DOHH2 (cell line): ENCODE measurements around the gene OR51B6.

Experiments used
- CTCF ChIP-seq: fragments of 200-600 bp; sonication (generic); IDR thresholded peaks from one replicate; pipeline ENCODE4 v1.5.1; 2014; ENCODE audit warnings: antibody characterized with exemption, mild to moderate bottlenecking, low read depth, low read length; ENCODE audit not compliant: poor library complexity, severe bottlenecking
- EZH2phosphoT487 ChIP-seq: fragments of 200-600 bp; sonication (generic); IDR thresholded peaks from 2 replicates; pipeline ENCODE4 v1.6.1; 2017; ENCODE audit warnings: borderline replicate concordance, mild to moderate bottlenecking, antibody characterized with exemption, low read length, moderate library complexity, mixed read lengths

- no peak for TF ChIP-seq CTCF
- no peak for TF ChIP-seq EZH2phosphoT487
Measured at GRCh38 chr11:5343474-5344335, 7.6 kb upstream of the OR51B6 start, which contains the start of gene OR51B5.
